Measurements from ENCODE around the gene RAX2. TPM values are rescaled to one million over a fixed set of nuclear protein-coding genes. Genes with fewer than 3 reads are reported as not detected.

Gene RAX2
- total and polyA plus RNA-seq, 9 of the 15 experiments (the other 6 are each of a cell fraction or from before 2014, with no cell fraction given), result not detected

DNA sequence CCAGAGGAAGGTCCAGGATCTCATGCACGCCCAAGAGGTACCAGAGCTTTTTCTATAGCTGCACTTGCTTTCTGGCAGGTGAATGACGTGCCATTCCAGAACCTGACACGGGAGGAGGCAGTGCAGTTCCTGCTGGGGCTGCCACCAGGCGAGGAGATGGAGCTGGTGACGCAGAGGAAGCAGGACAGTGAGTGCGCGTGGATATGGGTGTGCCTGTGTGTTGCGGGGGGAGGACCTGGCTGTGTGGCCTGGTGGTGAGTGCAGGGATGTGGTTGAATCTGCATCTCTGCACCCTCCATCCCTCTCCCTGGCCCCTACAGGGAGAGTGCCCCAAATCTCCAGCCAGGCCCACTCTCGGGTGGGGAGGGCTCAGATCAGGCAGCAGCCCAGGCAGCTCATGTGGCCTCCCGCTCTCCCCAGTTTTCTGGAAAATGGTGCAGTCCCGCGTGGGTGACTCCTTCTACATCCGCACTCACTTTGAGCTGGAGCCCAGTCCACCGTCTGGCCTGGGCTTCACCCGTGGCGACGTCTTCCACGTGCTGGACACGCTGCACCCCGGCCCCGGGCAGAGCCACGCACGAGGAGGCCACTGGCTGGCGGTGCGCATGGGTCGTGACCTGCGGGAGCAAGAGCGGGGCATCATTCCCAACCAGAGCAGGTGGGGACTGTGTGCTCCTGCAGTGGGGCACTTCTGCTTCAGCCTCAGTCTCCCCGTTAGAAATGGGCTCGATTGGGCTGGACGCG, 33.4 kb downstream of the RAX2 start:
- no TSS peak for BruUV-seq (replicated peaks)
- H3K36me3 ChIP-seq (ENCODE audit: control insufficient read depth, insufficient read depth, low read length), result no peaks in the 10 kb centered on the region
- H3K9me3 ChIP-seq (replicated peaks; ENCODE audit: control insufficient read depth, insufficient read depth, low read depth, low read length), result 0 out of 2 replicates have a peak, but pooled peaks cover 4% of the 10 kb centered on the region
- H3K9me1 ChIP-seq (ENCODE audit: control insufficient read depth, insufficient read depth, low read length), result no peaks in the 10 kb centered on the region
- no peaks in the 10 kb centered on the region for H3K79me2 ChIP-seq (ENCODE audit: control insufficient read depth, insufficient read depth, low read length)
- H3K27me3 ChIP-seq (ENCODE audit: control insufficient read depth in 2 of 2, insufficient read depth in 2 of 2, low read length in 2 of 2), result peaks cover 0 to 9% of the 10 kb centered on the region in 2 experiments; a peak in 2 of 5 replicates
- H2AFZ ChIP-seq (ENCODE audit: low read depth, low read length), result no peak overlapping the region
- ATAC-seq, result peak; percentile 57; the same call in 2 of the 3 replicates
- H3K4me3 ChIP-seq, result no peak overlapping the region
- no peak for FAIRE-seq
- peak in 2 of 4 experiments; percentile 52 to 53 for DNase-seq (ENCODE audit: extremely low read depth in 1 of 4, low spot score in 3 of 4)
- CTCF ChIA-PET (ENCODE audit: low intra/inter-chr PET ratio), result no interaction called here
- peaks cover 4 to 26% of the 10 kb centered on the region in 2 experiments; a peak in 3 of 5 replicates for H3K4me1 ChIP-seq (replicated peaks in 1 of 2; ENCODE audit: control insufficient read depth in 2 of 2, insufficient read depth in 2 of 2, low read length in 2 of 2)
- no peak overlapping the region for H3K4me2 ChIP-seq (ENCODE audit: insufficient read depth, low read length)
- 54% methylated on average over 32 of the region's 32 CpGs for WGBS (ENCODE audit: insufficient coverage, low coverage, missing lambda C conversion rate)
- H3K9ac ChIP-seq (ENCODE audit: insufficient read depth in 1 of 2, low read depth in 2 of 2, low read length in 2 of 2), result peak overlapping the region in 1 of 2 experiments; percentile 60; a peak in 2 of 4 replicates
- no peaks in the 10 kb centered on the region; the same call in 1 of the 2 replicates for H4K20me1 ChIP-seq (replicated peaks; ENCODE audit: control insufficient read depth, insufficient read depth, low read length)
- in situ Hi-C loops (cut with MboI), result no loop called here
- H3K27ac ChIP-seq (ENCODE audit: extremely low read depth, low read depth, low read length), result no peak overlapping the region
- intact Hi-C loops (cut with micrococcal nuclease), result no loop called here
- POLR2A ChIA-PET, result interaction anchor here (0.7 to 1.5 kb wide), 3 partner anchors 11 to 130 kb away, joined by 3 to 5 read pairs (median 4); partner anchors contain the start of genes APBA3 and MRPL54
- no peak for TF ChIP-seq CEBPB (tag; IDR thresholded peaks at IDR 0.05)
- no peak for TF ChIP-seq EP400 (IDR thresholded peaks at IDR 0.05)
- no peak for TF ChIP-seq GABPA (tag; conservative IDR thresholded peaks at IDR 0.05; ENCODE audit: low read depth)
- TF ChIP-seq, protein P1, sequence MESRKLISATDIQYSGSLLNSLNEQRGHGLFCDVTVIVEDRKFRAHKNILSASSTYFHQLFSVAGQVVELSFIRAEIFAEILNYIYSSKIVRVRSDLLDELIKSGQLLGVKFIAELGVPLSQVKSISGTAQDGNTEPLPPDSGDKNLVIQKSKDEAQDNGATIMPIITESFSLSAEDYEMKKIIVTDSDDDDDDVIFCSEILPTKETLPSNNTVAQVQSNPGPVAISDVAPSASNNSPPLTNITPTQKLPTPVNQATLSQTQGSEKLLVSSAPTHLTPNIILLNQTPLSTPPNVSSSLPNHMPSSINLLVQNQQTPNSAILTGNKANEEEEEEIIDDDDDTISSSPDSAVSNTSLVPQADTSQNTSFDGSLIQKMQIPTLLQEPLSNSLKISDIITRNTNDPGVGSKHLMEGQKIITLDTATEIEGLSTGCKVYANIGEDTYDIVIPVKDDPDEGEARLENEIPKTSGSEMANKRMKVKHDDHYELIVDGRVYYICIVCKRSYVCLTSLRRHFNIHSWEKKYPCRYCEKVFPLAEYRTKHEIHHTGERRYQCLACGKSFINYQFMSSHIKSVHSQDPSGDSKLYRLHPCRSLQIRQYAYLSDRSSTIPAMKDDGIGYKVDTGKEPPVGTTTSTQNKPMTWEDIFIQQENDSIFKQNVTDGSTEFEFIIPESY (CRISPR knock-in tag; IDR thresholded peaks at IDR 0.05), result peak; percentile 45; the same call in 1 of the 2 replicates
- 0 out of 2 replicates have a peak, but pooled peaks have one; percentile 45 for TF ChIP-seq CREM (IDR thresholded peaks at IDR 0.05; ENCODE audit: low read depth)
- TF ChIP-seq, protein P2, sequence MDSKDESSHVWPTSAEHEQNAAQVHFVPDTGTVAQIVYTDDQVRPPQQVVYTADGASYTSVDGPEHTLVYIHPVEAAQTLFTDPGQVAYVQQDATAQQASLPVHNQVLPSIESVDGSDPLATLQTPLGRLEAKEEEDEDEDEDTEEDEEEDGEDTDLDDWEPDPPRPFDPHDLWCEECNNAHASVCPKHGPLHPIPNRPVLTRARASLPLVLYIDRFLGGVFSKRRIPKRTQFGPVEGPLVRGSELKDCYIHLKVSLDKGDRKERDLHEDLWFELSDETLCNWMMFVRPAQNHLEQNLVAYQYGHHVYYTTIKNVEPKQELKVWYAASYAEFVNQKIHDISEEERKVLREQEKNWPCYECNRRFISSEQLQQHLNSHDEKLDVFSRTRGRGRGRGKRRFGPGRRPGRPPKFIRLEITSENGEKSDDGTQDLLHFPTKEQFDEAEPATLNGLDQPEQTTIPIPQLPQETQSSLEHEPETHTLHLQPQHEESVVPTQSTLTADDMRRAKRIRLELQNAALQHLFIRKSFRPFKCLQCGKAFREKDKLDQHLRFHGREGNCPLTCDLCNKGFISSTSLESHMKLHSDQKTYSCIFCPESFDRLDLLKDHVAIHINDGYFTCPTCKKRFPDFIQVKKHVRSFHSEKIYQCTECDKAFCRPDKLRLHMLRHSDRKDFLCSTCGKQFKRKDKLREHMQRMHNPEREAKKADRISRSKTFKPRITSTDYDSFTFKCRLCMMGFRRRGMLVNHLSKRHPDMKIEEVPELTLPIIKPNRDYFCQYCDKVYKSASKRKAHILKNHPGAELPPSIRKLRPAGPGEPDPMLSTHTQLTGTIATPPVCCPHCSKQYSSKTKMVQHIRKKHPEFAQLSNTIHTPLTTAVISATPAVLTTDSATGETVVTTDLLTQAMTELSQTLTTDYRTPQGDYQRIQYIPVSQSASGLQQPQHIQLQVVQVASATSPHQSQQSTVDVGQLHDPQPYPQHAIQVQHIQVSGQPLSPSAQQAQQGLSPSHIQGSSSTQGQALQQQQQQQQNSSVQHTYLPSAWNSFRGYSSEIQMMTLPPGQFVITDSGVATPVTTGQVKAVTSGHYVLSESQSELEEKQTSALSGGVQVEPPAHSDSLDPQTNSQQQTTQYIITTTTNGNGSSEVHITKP (IDR thresholded peaks at IDR 0.05; ENCODE audit: partially characterized antibody), result peak; percentile 89
- TF ChIP-seq CAMTA2 (CRISPR knock-in tag; conservative IDR thresholded peaks at IDR 0.05), result no peak
- TF ChIP-seq, protein P3, sequence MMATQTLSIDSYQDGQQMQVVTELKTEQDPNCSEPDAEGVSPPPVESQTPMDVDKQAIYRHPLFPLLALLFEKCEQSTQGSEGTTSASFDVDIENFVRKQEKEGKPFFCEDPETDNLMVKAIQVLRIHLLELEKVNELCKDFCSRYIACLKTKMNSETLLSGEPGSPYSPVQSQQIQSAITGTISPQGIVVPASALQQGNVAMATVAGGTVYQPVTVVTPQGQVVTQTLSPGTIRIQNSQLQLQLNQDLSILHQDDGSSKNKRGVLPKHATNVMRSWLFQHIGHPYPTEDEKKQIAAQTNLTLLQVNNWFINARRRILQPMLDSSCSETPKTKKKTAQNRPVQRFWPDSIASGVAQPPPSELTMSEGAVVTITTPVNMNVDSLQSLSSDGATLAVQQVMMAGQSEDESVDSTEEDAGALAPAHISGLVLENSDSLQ (IDR thresholded peaks at IDR 0.05), result 0 out of 2 replicates have a peak, but pooled peaks have one; percentile 15
- no peak for TF ChIP-seq ZNF224 (CRISPR knock-in tag; IDR thresholded peaks at IDR 0.05)
- TF ChIP-seq, protein P4, sequence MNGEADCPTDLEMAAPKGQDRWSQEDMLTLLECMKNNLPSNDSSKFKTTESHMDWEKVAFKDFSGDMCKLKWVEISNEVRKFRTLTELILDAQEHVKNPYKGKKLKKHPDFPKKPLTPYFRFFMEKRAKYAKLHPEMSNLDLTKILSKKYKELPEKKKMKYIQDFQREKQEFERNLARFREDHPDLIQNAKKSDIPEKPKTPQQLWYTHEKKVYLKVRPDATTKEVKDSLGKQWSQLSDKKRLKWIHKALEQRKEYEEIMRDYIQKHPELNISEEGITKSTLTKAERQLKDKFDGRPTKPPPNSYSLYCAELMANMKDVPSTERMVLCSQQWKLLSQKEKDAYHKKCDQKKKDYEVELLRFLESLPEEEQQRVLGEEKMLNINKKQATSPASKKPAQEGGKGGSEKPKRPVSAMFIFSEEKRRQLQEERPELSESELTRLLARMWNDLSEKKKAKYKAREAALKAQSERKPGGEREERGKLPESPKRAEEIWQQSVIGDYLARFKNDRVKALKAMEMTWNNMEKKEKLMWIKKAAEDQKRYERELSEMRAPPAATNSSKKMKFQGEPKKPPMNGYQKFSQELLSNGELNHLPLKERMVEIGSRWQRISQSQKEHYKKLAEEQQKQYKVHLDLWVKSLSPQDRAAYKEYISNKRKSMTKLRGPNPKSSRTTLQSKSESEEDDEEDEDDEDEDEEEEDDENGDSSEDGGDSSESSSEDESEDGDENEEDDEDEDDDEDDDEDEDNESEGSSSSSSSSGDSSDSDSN (IDR thresholded peaks at IDR 0.05; ENCODE audit: borderline replicate concordance in 1 of 2, low read depth in 2 of 2, low read length in 2 of 2), result no peak
- no peak for TF ChIP-seq LEF1 (IDR thresholded peaks at IDR 0.05)

All from K562 (cell line).